ENCODE results near the gene PRDM12. TPM values are rescaled to one million over a fixed set of nuclear protein-coding genes. Genes with fewer than 3 reads are reported as not detected.

PRDM12 gene
- total and polyA plus RNA-seq, 2 of the 8 experiments (the other 6 are each of a cell fraction or from before 2014, with no cell fraction given) = 0.14 to 0.22 TPM

DNA sequence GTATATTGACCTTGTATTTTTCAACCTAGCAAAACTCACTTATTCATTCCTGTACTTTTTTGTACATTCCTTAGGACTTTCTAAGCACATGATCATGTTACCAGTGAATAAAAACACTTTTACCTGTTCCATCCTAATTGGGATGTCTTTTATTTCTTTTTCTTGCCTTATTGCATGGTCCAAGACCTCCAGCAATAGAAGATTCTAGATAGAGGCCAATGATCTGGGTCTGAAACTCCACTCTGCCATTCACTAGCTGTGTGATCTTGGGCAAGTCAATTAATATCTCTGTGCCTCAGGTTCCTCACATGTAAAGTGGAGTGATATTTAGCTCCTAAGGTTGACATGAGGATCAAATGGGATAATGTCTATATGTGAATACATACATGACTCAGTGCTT, 20.7 kb downstream of the PRDM12 start:
- no peak overlapping the region for H4K91ac ChIP-seq (replicated peaks; ENCODE audit: insufficient read length, low read length)
- H3K14ac ChIP-seq (ENCODE audit: insufficient read length) = no peak overlapping the region
- H3K27me3 ChIP-seq (replicated peaks in 1 of 4; ENCODE audit: control insufficient read depth in 3 of 4, extremely low read depth in 1 of 4, insufficient read depth in 3 of 4, low read length in 3 of 4) = peaks cover 12 to 22% (median 20%) of the 10 kb centered on the region in 4 experiments
- no peak overlapping the region for H2BK120ac ChIP-seq (replicated peaks; ENCODE audit: low read depth, low read length)
- H3K18ac ChIP-seq (ENCODE audit: extremely low read depth, low read length) = no peak overlapping the region
- H2AK5ac ChIP-seq (ENCODE audit: low read depth, low read length) = no peak overlapping the region
- no peaks in the 10 kb centered on the region for H3K79me2 ChIP-seq (ENCODE audit: control insufficient read depth in 1 of 2, insufficient read depth in 2 of 2, low read length in 2 of 2)
- H3K23me2 ChIP-seq (ENCODE audit: low read depth, low read length) = peaks cover 14% of the 10 kb centered on the region; the same call in 1 of the 2 replicates
- ChIA-PET CTCF (ENCODE audit: partially characterized antibody) (interaction anchor here (0.8 to 8.3 kb wide), 15 partner anchors 10 to 309 kb away, joined by 3 to 89 read pairs (median 5); no protein-coding TSS in a partner anchor), POLR2A (ENCODE audit: partially characterized antibody) (interaction anchor here (1.4 kb wide), 3 partner anchors 8 to 224 kb away, joined by 3 to 5 read pairs (median 4); partner anchors contain the start of gene EXOSC2)
- no peak overlapping the region for H3K9ac ChIP-seq (replicated peaks in 1 of 4; ENCODE audit: extremely low read depth in 1 of 4, low read depth in 3 of 4, low read length in 3 of 4)
- H3K79me1 ChIP-seq (ENCODE audit: low read depth, low read length) = no peaks in the 10 kb centered on the region
- H3K36me3 ChIP-seq (ENCODE audit: control insufficient read depth in 2 of 4, insufficient read depth in 4 of 4, low read length in 3 of 4) = no peaks in the 10 kb centered on the region
- FAIRE-seq (no peak), DNase-seq (ENCODE audit: low read depth in 1 of 2, low spot score in 2 of 2) (no peak)
- H3K4me3 ChIP-seq (ENCODE audit: extremely low read depth in 1 of 4, insufficient read depth in 2 of 4, low read depth in 3 of 4, low read length in 4 of 4) = no peak overlapping the region
- H2BK5ac ChIP-seq (ENCODE audit: low read depth, low read length) = no peak overlapping the region
- no peak overlapping the region for H4K5ac ChIP-seq (ENCODE audit: insufficient read length, low read depth, low read length)
- no peak overlapping the region for H3K4me2 ChIP-seq (ENCODE audit: insufficient read depth in 1 of 2, low read depth in 2 of 2, low read length in 2 of 2)
- H2BK12ac ChIP-seq (ENCODE audit: low read depth, low read length) = no peak overlapping the region
- H3K56ac ChIP-seq (replicated peaks; ENCODE audit: insufficient read length, low read depth, low read length) = no peak overlapping the region
- no peak overlapping the region for H3K23ac ChIP-seq (ENCODE audit: insufficient read length)
- H3K4ac ChIP-seq (replicated peaks; ENCODE audit: insufficient read length, low read depth, low read length) = no peak overlapping the region
- H2BK20ac ChIP-seq (ENCODE audit: low read length) = no peak overlapping the region
- no peak overlapping the region for H3K27ac ChIP-seq (ENCODE audit: low read depth, low read length)
- H4K20me1 ChIP-seq (replicated peaks in 1 of 2; ENCODE audit: control insufficient read depth in 1 of 2, insufficient read depth in 2 of 2, low read length in 2 of 2) = peaks cover 0 to 3% of the 10 kb centered on the region in 2 experiments
- no peak overlapping the region for H4K8ac ChIP-seq (ENCODE audit: extremely low read depth, insufficient read depth, low read length)
- peaks cover 0 to 4% of the 10 kb centered on the region in 2 experiments; a peak in 2 of 4 replicates for H3K9me3 ChIP-seq (ENCODE audit: insufficient read depth in 2 of 2, low read depth in 1 of 2, low read length in 1 of 2)
- no peak overlapping the region for H2BK15ac ChIP-seq (ENCODE audit: low read length)
- H3K4me1 ChIP-seq (replicated peaks in 1 of 4; ENCODE audit: control insufficient read depth in 3 of 4, insufficient read depth in 4 of 4, low read length in 3 of 4) = peaks cover 0 to 4% (median under 1%) of the 10 kb centered on the region in 4 experiments; a peak in 2 of 7 replicates
- H2AFZ ChIP-seq (ENCODE audit: low read length) = no peak overlapping the region
- TF ChIP-seq TEAD4 (IDR thresholded peaks at IDR 0.05; ENCODE audit: low read depth, low read length) = no peak
- no peak for TF ChIP-seq CBX5 (IDR thresholded peaks at IDR 0.05; ENCODE audit: low read depth, low read length)
- no peak for TF ChIP-seq CEBPB (IDR thresholded peaks at IDR 0.05; ENCODE audit: low read depth, low read length)
- TF ChIP-seq CREB1 (IDR thresholded peaks at IDR 0.05) = no peak
- TF ChIP-seq POLR2AphosphoS5 (IDR thresholded peaks at IDR 0.05; ENCODE audit: low read depth, low read length) = no peak
- TF ChIP-seq SIRT6 (IDR thresholded peaks at IDR 0.05; ENCODE audit: low read length) = no peak
- no peak for TF ChIP-seq TBP (IDR thresholded peaks at IDR 0.05; ENCODE audit: low read depth, low read length)
- TF ChIP-seq, protein P1, sequence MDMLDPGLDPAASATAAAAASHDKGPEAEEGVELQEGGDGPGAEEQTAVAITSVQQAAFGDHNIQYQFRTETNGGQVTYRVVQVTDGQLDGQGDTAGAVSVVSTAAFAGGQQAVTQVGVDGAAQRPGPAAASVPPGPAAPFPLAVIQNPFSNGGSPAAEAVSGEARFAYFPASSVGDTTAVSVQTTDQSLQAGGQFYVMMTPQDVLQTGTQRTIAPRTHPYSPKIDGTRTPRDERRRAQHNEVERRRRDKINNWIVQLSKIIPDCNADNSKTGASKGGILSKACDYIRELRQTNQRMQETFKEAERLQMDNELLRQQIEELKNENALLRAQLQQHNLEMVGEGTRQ (IDR thresholded peaks at IDR 0.05; ENCODE audit: low read length) = no peak
- no peak for TF ChIP-seq ASH2L (IDR thresholded peaks at IDR 0.05; ENCODE audit: low read length)
- TF ChIP-seq YY1 (IDR thresholded peaks at IDR 0.05; ENCODE audit: low read depth, low read length) = no peak
- TF ChIP-seq EP300 (IDR thresholded peaks at IDR 0.05; ENCODE audit: borderline replicate concordance in 1 of 2, low read depth in 2 of 2, low read length in 2 of 2) = no peak
- no peak for TF ChIP-seq SIX5 (IDR thresholded peaks at IDR 0.05; ENCODE audit: low read depth, low read length)
- no peak for TF ChIP-seq NRF1 (IDR thresholded peaks at IDR 0.05; ENCODE audit: low read depth, low read length)
- TF ChIP-seq HDAC6 (IDR thresholded peaks at IDR 0.05; ENCODE audit: low read depth, low read length) = no peak
- no peak for TF ChIP-seq TAF7 (optimal IDR thresholded peaks at IDR 0.05; ENCODE audit: borderline replicate concordance, low read depth, low read length)
